Measurements from ENCODE around the gene ATP11A.
A peak's percentile ranks its signal among the peaks of the same experiment; 100 is the strongest.

GRCh38 chr13:112873851-112874750 lies 184.3 kb downstream of the ATP11A start:
- TF ChIP-seq CTCF (IDR thresholded peaks at IDR 0.05), result peak; percentile 75 to 89 (median 84)
- no peak for TF ChIP-seq POLR2A (IDR thresholded peaks at IDR 0.05)
- TF ChIP-seq POLR2AphosphoS5 (IDR thresholded peaks at IDR 0.05), result no peak
